GM18499 (cell line): Measurements from ENCODE around the gene GINS1.
"Not testable (repeated sequence)": the region's sequence is repeated elsewhere in the genome, so short reads cannot be mapped to it uniquely, and the experiment has no call there.

Source experiments
- ATAC-seq: cut with Tn5 transposase; IDR thresholded peaks from one replicate; pipeline ENCODE4 v1.9.1; 2021; ENCODE audit warnings: moderate number of reproducible peaks; ENCODE audit not compliant: insufficient read depth, unreplicated experiment

The GINS1 gene

GRCh38 chr20:25471020-25471419, 63.5 kb downstream of the GINS1 start:
- no peak for ATAC-seq

- ATAC-seq, result not testable (repeated sequence)
Measured at GRCh38 chr20:25473297-25473696, 65.8 kb downstream of the GINS1 start.

- no peak for ATAC-seq
Measured at GRCh38 chr20:25476106-25477013, 68.9 kb downstream of the GINS1 start.

GRCh38 chr20:25477014-25477882, 69.8 kb downstream of the GINS1 start:
- no peak for ATAC-seq

GRCh38 chr20:25478889-25479568, 71.6 kb downstream of the GINS1 start:
- no peak for ATAC-seq

GRCh38 chr20:25479638-25480037, 72.2 kb downstream of the GINS1 start:
- ATAC-seq, result no peak

- no peak for ATAC-seq
Measured at GRCh38 chr20:25480156-25480555, 72.7 kb downstream of the GINS1 start.

- ATAC-seq, result no peak
Measured at GRCh38 chr20:25480797-25481196, 73.3 kb downstream of the GINS1 start.

GRCh38 chr20:25481235-25481917, 73.9 kb downstream of the GINS1 start:
- ATAC-seq, result no peak

- no peak for ATAC-seq
Measured at GRCh38 chr20:25481918-25482253, 74.4 kb downstream of the GINS1 start.

GRCh38 chr20:25483431-25484132, 76.1 kb downstream of the GINS1 start:
- no peak for ATAC-seq

- no peak for ATAC-seq
Measured at GRCh38 chr20:25484224-25484846, 76.9 kb downstream of the GINS1 start.

GRCh38 chr20:25484911-25485511, 77.5 kb downstream of the GINS1 start:
- no peak for ATAC-seq

- no peak for ATAC-seq
Measured at GRCh38 chr20:25485872-25486271, 78.4 kb downstream of the GINS1 start.

- ATAC-seq, result no peak
Measured at GRCh38 chr20:25486377-25486776, 78.9 kb downstream of the GINS1 start.

GRCh38 chr20:25487306-25487705, 79.8 kb downstream of the GINS1 start:
- ATAC-seq, result no peak

GRCh38 chr20:25487975-25488374, 80.5 kb downstream of the GINS1 start:
- no peak for ATAC-seq

- ATAC-seq, result no peak
Measured at GRCh38 chr20:25489221-25489871, 81.9 kb downstream of the GINS1 start.
